ENCODE results near the gene PTPRM.

- no peak for TF ChIP-seq CTCF (IDR thresholded peaks at IDR 0.05)
- no peak for TF ChIP-seq RAD21 (conservative IDR thresholded peaks at IDR 0.05 in 1 of 2, IDR thresholded peaks at IDR 0.05 in 1 of 2)
- no peak for TF ChIP-seq MAX (IDR thresholded peaks at IDR 0.05)
- no peak for TF ChIP-seq POLR2A (IDR thresholded peaks at IDR 0.05; ENCODE audit: low read length)
- TF ChIP-seq E2F6 (IDR thresholded peaks at IDR 0.05; ENCODE audit: borderline replicate concordance, low read depth), result no peak
- TF ChIP-seq USF2 (IDR thresholded peaks at IDR 0.05), result no peak
- no peak for TF ChIP-seq EP300 (IDR thresholded peaks at IDR 0.05)
- TF ChIP-seq SREBF2 (IDR thresholded peaks at IDR 0.05), result no peak
- TF ChIP-seq BHLHE40 (IDR thresholded peaks at IDR 0.05; ENCODE audit: low read depth, low read length), result no peak
- TF ChIP-seq REST (IDR thresholded peaks at IDR 0.05), result no peak
These were observed 723.3 kb downstream of the PTPRM start for GRCh38 chr18:8290435-8290834.
